A549 (cell line): ENCODE measurements around the gene C1orf21. TPM values are rescaled to one million over a fixed set of nuclear protein-coding genes. Genes with fewer than 3 reads are reported as not detected.

Experiments used
- ATAC-seq, 2 experiments: fragments of 200-7000 bp in 1 of 2; fragments of >200 bp in 1 of 2; cut with Nextera tagmentation in 1 of 2; cut with Tn5 transposase in 1 of 2; 3 replicates each; pipeline versions ENCODE4 v1.8.0 to v1.9.1; 2018 to 2020; ENCODE audit warnings: mild to moderate bottlenecking in 1 of 2, moderate library complexity in 1 of 2
- CTCF ChIA-PET: fragments of 300-600 bp; sonication (Branson Sonifier 250); formaldehyde crosslinking; extraction: SDS; loops from one replicate; lab custom pipeline; 2021; ENCODE audit warnings: antibody characterized with exemption, inconsistent platforms; lab: Yijun Ruan, JAX
- POLR2A ChIA-PET: fragments of 350-600 bp; formaldehyde crosslinking; extraction: SDS; loops from one replicate; lab custom pipeline; 2021; ENCODE audit warnings: antibody characterized with exemption, inconsistent platforms; lab: Yijun Ruan, JAX
- DNase-seq, 2 experiments: peaks; one replicate each; pipeline versions ENCODE4 v3.0.0 to v3.0.0-alpha.2; 2011 to 2016; ENCODE audit warnings: low read depth in 1 of 2, low spot score in 1 of 2
- FAIRE-seq: peaks from 2 replicates; lab custom pipeline; 2011; peaks lifted over from hg19 to GRCh38; lab: Jason Lieb, UNC
- H3K27ac ChIP-seq, 2 experiments: fragments of >200 bp; sonication (Bioruptor Twin); formaldehyde crosslinking; 3 replicates each; pipeline ENCODE4 v1.5.1; 2016 to 2017
- H3K4me1 ChIP-seq: fragments of >200 bp; sonication (Bioruptor Twin); formaldehyde crosslinking; 3 replicates; pipeline ENCODE4 v1.6.1; 2016
- H3K4me2 ChIP-seq: fragments of >200 bp; sonication (Bioruptor Twin); formaldehyde crosslinking; 3 replicates; pipeline ENCODE4 v1.6.1; 2016
- H3K4me3 ChIP-seq: fragments of >200 bp; sonication (Bioruptor Twin); formaldehyde crosslinking; 3 replicates; pipeline ENCODE4 v1.5.1; 2016
- H3K9me3 ChIP-seq: fragments of >200 bp; sonication (Bioruptor Twin); formaldehyde crosslinking; 3 replicates; pipeline ENCODE4 v1.6.1; 2016
- CBX2 ChIP-seq: fragments of 200-600 bp; sonication (generic); IDR thresholded peaks from 2 replicates; pipeline ENCODE4 v1.6.1; 2016; ENCODE audit warnings: low read depth, mild to moderate bottlenecking, borderline replicate concordance
- CBX8 ChIP-seq: fragments of 200-600 bp; sonication (generic); IDR thresholded peaks from 2 replicates; pipeline ENCODE4 v1.6.1; 2016
- CEBPB ChIP-seq, 2 experiments: fragments of >200 bp in 1 of 2; sonication (Bioruptor Twin) in 1 of 2; formaldehyde crosslinking in 1 of 2; IDR thresholded peaks; 2 replicates each; pipeline ENCODE4 v1.6.1; 2012 to 2016
- EHF ChIP-seq: fragments of 250-450 bp; sonication (Bioruptor Pico); IDR thresholded peaks from 2 replicates; pipeline ENCODE4 v1.5.0; 2020; ENCODE audit warnings: mild to moderate bottlenecking
- EP300 ChIP-seq, 2 experiments: fragments of >200 bp; sonication (Bioruptor Twin); formaldehyde crosslinking; IDR thresholded peaks; 2 replicates in 1 of 2; 3 replicates in 1 of 2; pipeline ENCODE4 v1.6.1; 2016 to 2017
- FOSB ChIP-seq: fragments of 250-450 bp; sonication (Bioruptor Pico); IDR thresholded peaks from 2 replicates; pipeline ENCODE4 v1.5.0; 2020; ENCODE audit warnings: mild to moderate bottlenecking, moderate library complexity
- GATA3 ChIP-seq: IDR thresholded peaks from 2 replicates; pipeline ENCODE4 v1.6.1; 2012; ENCODE audit warnings: borderline replicate concordance
- HDAC2 ChIP-seq: fragments of 200-600 bp; sonication (generic); IDR thresholded peaks from 2 replicates; pipeline ENCODE4 v1.6.1; 2016
- HOXA7 ChIP-seq: fragments of 250-450 bp; sonication (Bioruptor Pico); IDR thresholded peaks from 2 replicates; pipeline ENCODE4 v1.5.0; 2020; ENCODE audit warnings: mild to moderate bottlenecking, moderate library complexity
- HOXB13 ChIP-seq: fragments of 250-450 bp; sonication (Bioruptor Pico); IDR thresholded peaks from 2 replicates; pipeline ENCODE4 v1.5.0; 2020; ENCODE audit warnings: low read depth, mild to moderate bottlenecking, moderate library complexity
- JUNB ChIP-seq: fragments of >200 bp; sonication (Bioruptor Twin); formaldehyde crosslinking; IDR thresholded peaks from 2 replicates; pipeline ENCODE4 v1.6.1; 2016
- KDM1A ChIP-seq: fragments of 200-600 bp; sonication (generic); IDR thresholded peaks from 2 replicates; pipeline ENCODE4 v1.6.1; 2016; ENCODE audit warnings: low read depth, mild to moderate bottlenecking
- KDM5A ChIP-seq: fragments of 200-600 bp; sonication (generic); IDR thresholded peaks from 2 replicates; pipeline ENCODE4 v1.6.1; 2016; ENCODE audit warnings: antibody characterized with exemption, mild to moderate bottlenecking
- MAZ ChIP-seq: fragments of 150-350 bp; IDR thresholded peaks from 2 replicates; pipeline ENCODE4 v1.6.1; 2014; ENCODE audit warnings: antibody characterized with exemption, low read depth, low read length, borderline replicate concordance
- NFE2L2 ChIP-seq: fragments of 150-350 bp; conservative IDR thresholded peaks from 2 replicates; pipeline ENCODE4 v1.6.1; 2014; ENCODE audit warnings: low read length
- NPAS2 ChIP-seq: fragments of 250-450 bp; sonication (Bioruptor Pico); IDR thresholded peaks from 2 replicates; pipeline ENCODE4 v1.8.0; 2022; ENCODE audit warnings: mild to moderate bottlenecking, moderate library complexity, borderline replicate concordance
- PHF8 ChIP-seq: fragments of 200-600 bp; sonication (generic); IDR thresholded peaks from 2 replicates; pipeline ENCODE4 v1.6.1; 2016; ENCODE audit warnings: low read depth, mild to moderate bottlenecking, antibody characterized with exemption, moderate library complexity, borderline replicate concordance
- POLR2A ChIP-seq: IDR thresholded peaks from 2 replicates; pipeline ENCODE4 v1.6.1; 2012; ENCODE audit warnings: mild to moderate bottlenecking, low read length
- POLR2AphosphoS2 ChIP-seq: conservative IDR thresholded peaks from 2 replicates; pipeline ENCODE4 v1.6.1; 2012; ENCODE audit warnings: low read length, improper control_type of control experiment, inconsistent platforms
- RAD21 ChIP-seq, 2 experiments: fragments of >200 bp in 1 of 2; sonication (Bioruptor Twin) in 1 of 2; formaldehyde crosslinking in 1 of 2; IDR thresholded peaks in 1 of 2; conservative IDR thresholded peaks in 1 of 2; 2 replicates in 1 of 2; 3 replicates in 1 of 2; pipeline ENCODE4 v1.6.1; 2012 to 2018; ENCODE audit warnings: inconsistent platforms in 1 of 2
- RFX5 ChIP-seq: fragments of 450-650 bp; IDR thresholded peaks from 2 replicates; pipeline ENCODE4 v1.7.1; 2014; ENCODE audit warnings: antibody characterized with exemption, mild to moderate bottlenecking, moderate library complexity
- TFCP2L1 ChIP-seq: fragments of 250-450 bp; sonication (Bioruptor Pico); IDR thresholded peaks from 2 replicates; pipeline ENCODE4 v1.5.0; 2021; ENCODE audit warnings: mild to moderate bottlenecking
- TP53 ChIP-seq: fragments of 250-450 bp; sonication (Bioruptor Pico); IDR thresholded peaks from 2 replicates; pipeline ENCODE4 v1.5.0; 2021; ENCODE audit warnings: mild to moderate bottlenecking, moderate library complexity
- WGBS: methylation state at CpG from one replicate; pipeline ENCODE4 v1.1.6; 2017; ENCODE audit errors: missing lambda C conversion rate; 5-methylcytosine and 5-hydroxymethylcytosine counted together
- polyA plus RNA-seq, 4 experiments: library from polyadenylated mRNA; depleted of rRNA in 3 of 4; stranded (reverse); fragments of >200 nt; fragmentation: RNase III in 1 of 4; extraction: RNeasy Plus Mini Kit Qiagen cat#74134 plus additional on column Dnase treatment in 1 of 4; gene quantifications; 2 replicates in 3 of 4; 3 replicates in 1 of 4; pipeline ENCODE4 v1.2.3, GENCODE V29; 2011 to 2017
- TF ChIP-seq, protein P1 (sequence below): fragments of 250-450 bp; sonication (Bioruptor Pico); IDR thresholded peaks from 2 replicates; pipeline ENCODE4 v1.5.0; 2020; ENCODE audit warnings: low read depth, mild to moderate bottlenecking, moderate library complexity
- TF ChIP-seq, protein P2 (sequence below): fragments of 150-350 bp; IDR thresholded peaks from 2 replicates; pipeline ENCODE4 v1.6.1; 2014; ENCODE audit warnings: low read depth, mild to moderate bottlenecking, low read length
- TF ChIP-seq, protein P3 (sequence below): fragments of 450-650 bp; IDR thresholded peaks from 2 replicates; pipeline ENCODE4 v1.6.1; 2014; ENCODE audit warnings: antibody characterized with exemption
- TF ChIP-seq, protein P4 (sequence below): fragments of >200 bp; sonication (Bioruptor Twin); formaldehyde crosslinking; IDR thresholded peaks from 2 replicates; pipeline ENCODE4 v1.6.1; 2016

C1orf21 gene
- polyA plus RNA-seq, 2 of the 4 experiments (the other 2 are of a cell fraction) = 11.4 to 11.6 TPM

DNA sequence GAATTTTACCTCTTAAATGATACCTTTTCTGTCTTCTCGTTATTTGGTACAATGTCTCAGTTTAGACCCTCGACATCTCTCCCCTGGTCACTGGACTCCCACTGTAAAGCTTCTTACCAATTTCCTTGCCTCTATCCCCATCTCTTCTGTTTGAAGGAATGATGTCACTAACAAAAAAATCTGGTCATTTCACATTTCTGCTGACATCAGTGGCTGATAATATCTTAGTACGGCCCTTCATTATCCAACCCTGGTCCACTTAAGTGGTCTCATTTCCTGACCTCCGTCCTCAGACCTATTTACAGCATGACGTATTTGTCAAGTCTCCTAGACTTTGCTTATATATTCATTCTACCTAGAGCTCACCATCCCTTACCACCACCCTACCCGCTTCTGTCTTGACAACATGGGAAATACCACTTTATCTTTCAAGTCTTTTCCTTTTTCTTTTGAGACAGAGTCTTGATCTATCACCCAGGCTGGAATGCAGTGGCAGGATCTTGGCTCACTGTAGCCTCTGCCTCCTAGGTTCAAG is 60.9 kb downstream of the C1orf21 start:
- no peaks in the 10 kb centered on the region for H3K9me3 ChIP-seq

DNA sequence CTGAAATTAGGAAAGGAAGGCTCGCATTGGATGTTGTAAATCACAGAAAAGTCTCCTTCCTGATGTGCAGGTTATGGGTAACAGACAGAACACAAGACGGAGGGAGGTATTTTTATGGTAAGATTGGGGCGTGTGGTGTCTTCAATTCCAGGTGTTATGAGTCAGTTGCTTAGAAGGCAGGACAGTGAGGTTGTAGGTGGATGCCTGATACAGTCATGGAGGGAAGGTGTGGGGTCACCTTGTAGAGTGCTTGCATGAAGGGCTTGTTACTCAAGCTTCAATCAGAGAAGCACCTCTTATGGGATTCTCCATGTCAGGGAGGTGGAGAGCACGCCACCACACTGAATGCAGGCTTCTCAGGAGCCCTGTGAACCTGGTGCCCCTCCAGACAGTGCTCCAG is 63.1 kb downstream of the C1orf21 start:
- no peak overlapping the region for H3K4me3 ChIP-seq
- H3K4me1 ChIP-seq = no peaks in the 10 kb centered on the region
- H3K4me2 ChIP-seq = no peak overlapping the region
- no peak overlapping the region for H3K27ac ChIP-seq
- FAIRE-seq = no peak
- DNase-seq = no peak
- TF ChIP-seq CBX8 (no peak), EP300 (IDR thresholded peaks at IDR 0.05) (no peak), JUNB (no peak), NFE2L2 (no peak), CEBPB (IDR thresholded peaks at IDR 0.05) (no peak), TP53 (no peak), NPAS2 (CRISPR knock-in tag) (no peak), HOXB13 (CRISPR knock-in tag) (no peak), EHF (CRISPR knock-in tag) (no peak)
- ATAC-seq = no peak
- POLR2A ChIA-PET = no interaction called here
- no peaks in the 10 kb centered on the region for H3K9me3 ChIP-seq
- CTCF ChIA-PET = no interaction called here
- 62% methylated on average over 4 of the region's 4 CpGs for WGBS

More for the DNA sequence above, 60.9 kb downstream of the C1orf21 start:
- no peak overlapping the region for H3K4me2 ChIP-seq
- TF ChIP-seq POLR2AphosphoS2 = no peak
- TF ChIP-seq TFCP2L1 (CRISPR knock-in tag) = no peak
- TF ChIP-seq, protein P1, sequence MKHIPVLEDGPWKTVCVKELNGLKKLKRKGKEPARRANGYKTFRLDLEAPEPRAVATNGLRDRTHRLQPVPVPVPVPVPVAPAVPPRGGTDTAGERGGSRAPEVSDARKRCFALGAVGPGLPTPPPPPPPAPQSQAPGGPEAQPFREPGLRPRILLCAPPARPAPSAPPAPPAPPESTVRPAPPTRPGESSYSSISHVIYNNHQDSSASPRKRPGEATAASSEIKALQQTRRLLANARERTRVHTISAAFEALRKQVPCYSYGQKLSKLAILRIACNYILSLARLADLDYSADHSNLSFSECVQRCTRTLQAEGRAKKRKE (CRISPR knock-in tag) = no peak
- no peak for TF ChIP-seq RAD21 (conservative IDR thresholded peaks at IDR 0.05 in 1 of 2, IDR thresholded peaks at IDR 0.05 in 1 of 2)
- no peak for TF ChIP-seq CBX2
- TF ChIP-seq GATA3 = no peak
- TF ChIP-seq, protein P2, sequence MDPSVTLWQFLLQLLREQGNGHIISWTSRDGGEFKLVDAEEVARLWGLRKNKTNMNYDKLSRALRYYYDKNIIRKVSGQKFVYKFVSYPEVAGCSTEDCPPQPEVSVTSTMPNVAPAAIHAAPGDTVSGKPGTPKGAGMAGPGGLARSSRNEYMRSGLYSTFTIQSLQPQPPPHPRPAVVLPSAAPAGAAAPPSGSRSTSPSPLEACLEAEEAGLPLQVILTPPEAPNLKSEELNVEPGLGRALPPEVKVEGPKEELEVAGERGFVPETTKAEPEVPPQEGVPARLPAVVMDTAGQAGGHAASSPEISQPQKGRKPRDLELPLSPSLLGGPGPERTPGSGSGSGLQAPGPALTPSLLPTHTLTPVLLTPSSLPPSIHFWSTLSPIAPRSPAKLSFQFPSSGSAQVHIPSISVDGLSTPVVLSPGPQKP = no peak
- TF ChIP-seq FOSB (CRISPR knock-in tag) = no peak
- no peak for TF ChIP-seq HOXA7 (CRISPR knock-in tag)
- no peak for TF ChIP-seq KDM5A
- TF ChIP-seq NFE2L2 = no peak
- TF ChIP-seq, protein P3, sequence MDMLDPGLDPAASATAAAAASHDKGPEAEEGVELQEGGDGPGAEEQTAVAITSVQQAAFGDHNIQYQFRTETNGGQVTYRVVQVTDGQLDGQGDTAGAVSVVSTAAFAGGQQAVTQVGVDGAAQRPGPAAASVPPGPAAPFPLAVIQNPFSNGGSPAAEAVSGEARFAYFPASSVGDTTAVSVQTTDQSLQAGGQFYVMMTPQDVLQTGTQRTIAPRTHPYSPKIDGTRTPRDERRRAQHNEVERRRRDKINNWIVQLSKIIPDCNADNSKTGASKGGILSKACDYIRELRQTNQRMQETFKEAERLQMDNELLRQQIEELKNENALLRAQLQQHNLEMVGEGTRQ = no peak
- TF ChIP-seq, protein P4, sequence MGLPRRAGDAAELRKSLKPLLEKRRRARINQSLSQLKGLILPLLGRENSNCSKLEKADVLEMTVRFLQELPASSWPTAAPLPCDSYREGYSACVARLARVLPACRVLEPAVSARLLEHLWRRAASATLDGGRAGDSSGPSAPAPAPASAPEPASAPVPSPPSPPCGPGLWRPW = no peak
- TF ChIP-seq PHF8 = no peak
- no peak for TF ChIP-seq CEBPB (IDR thresholded peaks at IDR 0.05)
- TF ChIP-seq, all 56 proteins: peak for 0
- ChIA-PET CTCF (interaction anchor here (1.0 to 1.2 kb wide), 2 partner anchors 10 to 29 kb away, joined by 3 read pairs; no protein-coding TSS in a partner anchor), POLR2A (no interaction called here)
- DNase-seq = no peak
- Histone ChIP-seq H3K4me3 (no peak overlapping the region), H3K4me1 (no peaks in the 10 kb centered on the region), H3K27ac (no peak overlapping the region)
- 65% methylated on average over 6 of the region's 6 CpGs for WGBS
- ATAC-seq = no peak
- FAIRE-seq = no peak

DNA sequence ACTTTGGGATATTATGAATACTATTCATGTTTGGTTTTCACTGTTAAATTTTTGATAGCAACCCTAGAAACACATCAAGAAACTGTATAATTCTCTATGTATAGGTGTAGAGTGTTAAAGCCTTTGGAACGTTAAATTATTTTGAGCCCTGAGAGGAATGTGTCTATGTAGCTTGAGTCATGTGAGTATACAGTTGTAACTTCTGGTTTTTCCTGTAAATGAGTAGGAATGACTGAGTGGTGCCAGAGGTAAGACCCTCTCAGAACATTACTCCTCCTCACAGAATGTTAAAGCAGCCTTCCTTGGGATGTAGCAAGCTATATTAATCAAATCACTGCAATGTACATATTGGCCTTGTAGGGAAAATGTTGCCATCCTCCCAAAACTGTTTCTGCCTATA is 69.0 kb downstream of the C1orf21 start:
- Histone ChIP-seq H3K4me2 (no peak overlapping the region), H3K4me1 (peaks cover 3% of the 10 kb centered on the region; the same call in 1 of the 3 replicates), H3K4me3 (no peak overlapping the region), H3K9me3 (no peaks in the 10 kb centered on the region), H3K27ac (no peak overlapping the region)
- 47% methylated on average over 1 of the region's 1 CpG for WGBS
- DNase-seq (no peak), ATAC-seq (no peak)
- CTCF ChIA-PET = no interaction called here
- POLR2A ChIA-PET = no interaction called here
- TF ChIP-seq FOSB (CRISPR knock-in tag) = no peak
- no peak for TF ChIP-seq POLR2A
- TF ChIP-seq MAZ = no peak
- TF ChIP-seq POLR2AphosphoS2 = no peak
- TF ChIP-seq PHF8 = no peak
- TF ChIP-seq EHF (CRISPR knock-in tag) = no peak
- TF ChIP-seq KDM1A = no peak
- TF ChIP-seq HDAC2 = no peak
- TF ChIP-seq RFX5 = no peak
- TF ChIP-seq, all 56 proteins: peak for 0
- FAIRE-seq = no peak
